GM18868 (cell line): ENCODE data around the gene ACACA.

ENCODE experiments used
- ATAC-seq: cut with Tn5 transposase; IDR thresholded peaks from one replicate; pipeline ENCODE4 v1.9.1; 2021; ENCODE audit warnings: mild to moderate bottlenecking, moderate library complexity; ENCODE audit not compliant: unreplicated experiment

The ACACA gene

GRCh38 chr17:37109731-37110710, 296.6 kb downstream of the ACACA start:
- ATAC-seq: no peak

GRCh38 chr17:37109106-37109505, 297.5 kb downstream of the ACACA start:
- no peak for ATAC-seq

GRCh38 chr17:37107406-37108083, 299.1 kb downstream of the ACACA start:
- no peak for ATAC-seq

GRCh38 chr17:37106049-37106448, 300.6 kb downstream of the ACACA start:
- ATAC-seq: no peak

GRCh38 chr17:37103231-37103630, 303.4 kb downstream of the ACACA start:
- no peak for ATAC-seq

GRCh38 chr17:37101306-37101705, 305.3 kb downstream of the ACACA start:
- no peak for ATAC-seq

- no peak for ATAC-seq
Measured at GRCh38 chr17:37100231-37100630, 306.4 kb downstream of the ACACA start.

- no peak for ATAC-seq
Measured at GRCh38 chr17:37098910-37099664, 307.5 kb downstream of the ACACA start.

GRCh38 chr17:37098152-37098551, 308.5 kb downstream of the ACACA start:
- no peak for ATAC-seq

- ATAC-seq: no peak
Measured at GRCh38 chr17:37097154-37097553, 309.5 kb downstream of the ACACA start.

GRCh38 chr17:37096071-37096470, 310.6 kb downstream of the ACACA start:
- ATAC-seq: no peak

GRCh38 chr17:37094391-37094790, 312.2 kb downstream of the ACACA start:
- ATAC-seq: no peak

GRCh38 chr17:37092701-37093100, 313.9 kb downstream of the ACACA start:
- no peak for ATAC-seq

GRCh38 chr17:37092071-37092470, 314.6 kb downstream of the ACACA start:
- ATAC-seq: no peak

GRCh38 chr17:37090941-37091340, 315.7 kb downstream of the ACACA start:
- ATAC-seq: no peak

- no peak for ATAC-seq
Measured at GRCh38 chr17:37089956-37090355, 316.7 kb downstream of the ACACA start.

GRCh38 chr17:37088913-37089312, 317.7 kb downstream of the ACACA start:
- no peak for ATAC-seq

GRCh38 chr17:37088459-37088858, 318.2 kb downstream of the ACACA start:
- ATAC-seq: no peak

GRCh38 chr17:37087683-37088082, 319.0 kb downstream of the ACACA start:
- no peak for ATAC-seq

- ATAC-seq: no peak
Measured at GRCh38 chr17:37086948-37087347, 319.7 kb downstream of the ACACA start.

- no peak for ATAC-seq
Measured at GRCh38 chr17:37086334-37086733, 320.3 kb downstream of the ACACA start.
